CD4-positive, alpha-beta T cell treated with Interferon gamma for 1 hour (primary cell): Measurements from ENCODE around the gene VMP1.

Source experiments
- DNase-seq: peaks from one replicate; pipeline ENCODE4 v3.0.0-alpha.2; 2020

Gene VMP1

DNA sequence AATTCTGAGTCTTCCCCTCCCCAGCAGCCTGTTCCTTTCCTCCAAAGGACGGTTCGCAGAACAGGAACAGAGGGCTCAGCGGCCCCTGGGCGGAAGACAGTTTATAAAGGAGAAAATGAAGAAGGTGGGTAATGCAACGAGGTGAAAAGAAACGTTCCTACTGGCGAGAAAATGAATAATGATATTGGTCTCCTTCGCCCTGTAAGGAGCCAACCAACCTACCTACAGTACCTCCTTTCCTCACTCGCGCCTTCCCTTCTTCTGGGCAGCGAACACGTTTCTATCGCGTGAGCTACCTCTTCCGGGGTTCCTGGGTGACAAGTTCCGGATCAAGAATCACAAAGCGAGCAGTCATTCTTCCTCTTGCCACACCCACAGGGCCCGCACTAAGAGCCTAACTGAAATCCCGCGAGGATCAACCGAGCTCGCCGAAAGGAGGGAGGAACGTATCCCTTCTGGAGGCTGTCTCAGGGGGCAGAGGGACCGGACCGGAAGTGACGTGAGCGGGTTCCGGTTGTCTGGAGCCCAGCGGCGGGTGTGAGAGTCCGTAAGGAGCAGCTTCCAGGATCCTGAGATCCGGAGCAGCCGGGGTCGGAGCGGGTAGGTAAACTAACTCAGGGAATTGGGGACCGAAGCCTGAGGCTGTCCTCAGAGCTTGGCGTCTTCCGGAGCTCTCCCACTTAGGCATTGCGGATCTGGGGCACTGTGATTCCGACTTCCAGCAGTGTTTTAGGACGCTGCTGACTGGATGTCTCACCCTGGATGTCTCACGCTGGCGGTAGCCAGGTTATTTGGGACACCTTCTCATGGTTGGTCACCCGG is at the start of gene VMP1, which contains the start of gene PTRH2:
Gene VMP1, plus strand, starts transcription at position 506 of the 822 bp plus-strand sequence. CDS start 23,793 bp downstream, outside the sequence.
Gene PTRH2, minus strand, starts transcription at position 282 of the 822 bp plus-strand sequence. CDS start 9,452 bp downstream, outside the sequence.
- DNase-seq: peak; percentile 95

DNA sequence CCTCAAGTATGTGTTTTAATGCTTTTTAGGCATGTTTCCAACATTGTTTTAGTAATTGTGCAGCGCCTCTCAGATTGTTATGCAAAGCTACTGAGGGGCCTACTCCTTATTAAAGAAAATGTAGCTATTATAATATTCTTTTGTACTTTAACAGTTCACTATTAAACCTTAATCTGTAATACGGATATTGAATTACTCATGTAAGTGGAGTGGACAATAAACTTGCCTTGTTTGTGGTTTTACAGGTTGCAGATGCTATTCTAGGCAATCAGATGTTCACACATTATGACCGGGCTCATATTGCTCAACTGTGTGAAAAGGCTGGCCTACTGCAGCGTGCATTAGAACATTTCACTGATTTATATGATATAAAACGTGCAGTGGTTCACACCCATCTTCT is 41.2 kb upstream of the VMP1 start:
- no peak for DNase-seq

DNA sequence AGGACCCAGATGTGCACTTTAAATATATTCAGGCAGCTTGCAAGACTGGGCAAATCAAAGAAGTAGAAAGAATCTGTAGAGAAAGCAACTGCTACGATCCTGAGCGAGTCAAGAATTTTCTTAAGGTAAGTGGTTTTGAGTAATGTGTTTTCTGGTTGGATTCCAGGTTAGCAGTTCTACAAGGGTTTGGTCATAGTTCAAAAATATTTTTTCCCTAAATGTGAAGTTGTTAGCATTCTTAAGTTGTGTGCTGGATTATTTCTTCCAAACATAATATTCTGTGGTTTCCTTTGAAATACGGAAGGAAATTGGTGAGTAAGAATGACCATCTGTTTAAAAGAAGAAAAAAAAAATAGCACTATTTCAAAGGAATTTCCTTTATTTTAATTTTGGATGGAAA is 38.6 kb upstream of the VMP1 start:
- DNase-seq: no peak

DNA sequence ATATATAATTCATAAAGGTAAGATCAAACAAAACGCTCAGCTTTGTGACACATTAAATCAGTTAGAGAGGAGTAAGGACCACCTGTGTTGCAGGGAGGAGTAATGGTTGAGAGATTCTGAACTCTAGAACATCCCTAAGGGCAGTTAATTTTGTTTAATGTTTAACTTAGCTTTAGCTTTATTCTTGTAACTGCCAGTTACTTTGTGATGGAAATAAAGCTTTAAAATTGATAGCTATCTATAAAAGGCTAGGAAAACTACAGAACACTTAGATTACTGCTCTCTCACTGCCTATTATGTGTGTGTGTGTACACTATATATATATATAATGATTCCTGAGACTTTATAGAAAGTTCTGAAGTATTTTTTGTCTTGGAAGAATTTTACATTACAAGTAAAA is 38.0 kb upstream of the VMP1 start:
- DNase-seq: no peak

DNA sequence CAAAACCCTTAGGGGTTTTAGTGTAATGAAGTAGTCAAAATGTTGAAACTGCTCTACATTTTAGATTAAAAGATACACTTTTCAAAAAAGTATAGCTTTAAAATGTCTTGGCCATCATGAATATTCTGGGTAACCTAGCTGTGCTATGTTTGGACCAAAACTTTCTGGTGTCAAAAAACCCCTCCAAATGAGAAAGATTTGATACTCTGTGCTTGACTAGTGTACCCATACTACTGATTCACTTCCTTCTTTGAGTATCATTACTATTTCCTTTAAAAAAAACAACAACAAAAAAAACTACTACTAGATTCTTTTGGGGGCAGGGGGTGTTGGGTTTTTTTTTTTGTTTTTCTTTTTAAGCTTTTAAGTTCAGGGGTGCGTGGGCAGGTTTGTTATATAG is 37.5 kb upstream of the VMP1 start:
- DNase-seq: no peak

DNA sequence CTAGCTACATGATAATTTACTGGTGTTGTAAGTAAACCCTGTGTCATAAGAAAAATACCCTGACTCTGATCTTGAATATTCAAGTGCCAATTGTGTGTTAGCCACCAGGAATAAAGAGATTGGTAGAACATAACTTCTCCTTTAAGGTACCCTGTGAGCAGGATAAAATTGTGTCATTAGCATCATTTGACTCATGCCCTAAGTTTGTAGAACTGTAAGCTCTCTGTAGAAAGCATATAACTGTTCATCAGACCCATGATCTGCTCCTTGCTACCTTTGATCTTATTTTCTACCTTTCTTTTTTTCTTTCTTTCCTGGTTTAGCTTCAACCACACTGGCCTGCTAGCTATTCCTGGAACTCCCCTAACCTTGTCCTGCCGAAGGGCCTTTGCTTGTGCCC is 36.1 kb upstream of the VMP1 start:
- DNase-seq: no peak

DNA sequence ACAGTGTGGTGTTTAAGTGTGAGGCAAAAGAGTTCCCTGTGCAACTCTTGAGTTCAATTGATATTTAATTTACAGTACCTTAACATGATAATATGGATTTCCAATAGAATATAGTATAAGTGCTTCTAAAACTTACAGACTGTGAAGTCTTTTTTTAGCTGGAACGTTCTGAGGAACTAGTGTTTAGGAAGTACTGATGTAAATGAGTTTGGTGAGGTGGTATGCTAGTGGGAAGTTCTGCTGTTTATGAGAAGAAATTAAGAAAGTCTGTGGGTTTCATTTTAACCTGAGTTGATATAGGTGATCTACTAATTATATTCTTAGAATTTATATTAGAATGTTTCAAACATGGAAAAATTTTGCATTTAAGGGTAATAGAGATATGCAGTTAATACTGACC is 32.2 kb upstream of the VMP1 start:
- no peak for DNase-seq

DNA sequence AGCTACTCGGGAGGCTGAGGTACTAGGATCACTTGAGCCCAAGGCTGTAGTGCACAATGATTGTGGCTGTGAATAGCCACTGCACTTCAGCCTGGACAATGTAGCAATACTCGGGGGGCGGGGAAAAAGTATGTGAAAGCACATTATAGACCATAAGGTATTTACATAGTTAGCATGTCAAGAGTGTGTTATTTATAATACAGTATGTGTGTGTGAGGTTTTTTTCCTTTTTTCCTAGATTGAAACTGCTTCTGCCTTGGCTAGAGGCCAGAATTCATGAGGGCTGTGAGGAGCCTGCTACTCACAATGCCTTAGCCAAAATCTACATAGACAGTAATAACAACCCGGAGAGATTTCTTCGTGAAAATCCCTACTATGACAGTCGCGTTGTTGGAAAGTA is 30.7 kb upstream of the VMP1 start:
- no peak for DNase-seq

DNA sequence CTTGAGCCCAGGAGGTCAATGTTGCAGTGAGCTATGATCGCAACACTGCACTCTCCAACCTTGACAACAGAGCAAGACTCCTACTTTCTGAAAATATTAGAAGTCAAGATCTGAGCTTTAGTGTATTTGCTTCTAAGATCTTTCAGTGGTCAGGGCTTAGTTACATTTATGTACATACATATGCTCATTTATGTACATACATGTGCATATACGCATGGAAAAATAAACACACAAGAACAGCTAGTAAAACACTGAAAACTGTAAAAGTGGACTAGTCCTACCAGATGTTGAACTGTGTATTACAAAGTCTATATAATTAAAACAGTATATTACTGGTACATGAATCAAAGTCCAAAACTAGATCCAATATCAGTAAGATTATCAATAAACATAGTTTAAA is 28.5 kb upstream of the VMP1 start:
- no peak for DNase-seq

DNA sequence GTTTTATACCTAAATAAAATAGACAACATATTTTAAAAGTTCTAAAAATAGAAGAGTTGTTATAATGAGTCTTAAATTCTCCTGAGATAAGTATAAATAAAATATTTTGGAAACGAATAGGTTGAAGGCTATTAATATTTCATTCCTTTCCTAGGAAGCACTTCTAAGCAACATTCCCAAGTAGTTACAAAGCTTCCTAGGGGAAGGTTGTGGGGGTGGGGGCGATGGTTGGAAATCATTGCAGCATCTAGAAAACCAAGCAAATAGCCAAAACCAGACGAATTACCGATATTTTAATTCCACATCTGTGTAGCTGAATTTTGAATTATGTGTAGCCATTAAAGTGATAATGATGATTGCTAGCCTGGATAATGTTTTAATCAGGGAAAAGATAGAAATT is 27.1 kb upstream of the VMP1 start:
- no peak for DNase-seq

DNA sequence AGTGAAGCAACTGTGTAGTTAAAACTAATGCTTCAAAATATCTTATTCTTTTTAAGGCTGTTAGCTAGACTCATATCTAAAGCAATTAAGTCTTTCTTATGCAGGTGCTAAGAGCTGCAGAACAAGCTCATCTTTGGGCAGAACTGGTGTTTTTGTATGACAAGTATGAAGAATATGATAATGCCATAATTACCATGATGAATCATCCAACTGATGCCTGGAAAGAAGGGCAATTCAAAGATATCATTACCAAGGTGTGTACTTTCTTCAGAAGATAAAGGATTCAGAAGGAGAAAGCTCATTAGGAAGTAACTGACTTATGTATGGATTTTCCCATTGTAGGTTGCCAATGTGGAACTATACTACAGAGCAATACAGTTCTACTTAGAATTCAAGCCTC is 24.2 kb upstream of the VMP1 start:
- DNase-seq: no peak

DNA sequence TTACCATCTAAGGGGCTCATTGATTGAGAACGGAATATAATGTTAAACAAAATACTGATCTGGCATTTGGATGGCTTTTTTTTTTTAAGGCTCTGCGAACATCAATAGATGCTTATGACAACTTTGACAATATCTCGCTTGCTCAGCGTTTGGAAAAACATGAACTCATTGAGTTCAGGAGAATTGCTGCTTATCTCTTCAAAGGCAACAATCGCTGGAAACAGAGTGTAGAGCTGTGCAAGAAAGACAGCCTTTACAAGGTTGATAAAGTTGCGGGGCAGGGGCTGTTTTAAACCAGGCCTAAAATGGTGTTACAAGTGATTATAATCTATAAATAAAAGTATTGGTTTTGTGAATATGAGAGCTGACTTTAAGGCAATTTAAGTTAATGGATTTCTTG is 22.5 kb upstream of the VMP1 start:
- DNase-seq: no peak

DNA sequence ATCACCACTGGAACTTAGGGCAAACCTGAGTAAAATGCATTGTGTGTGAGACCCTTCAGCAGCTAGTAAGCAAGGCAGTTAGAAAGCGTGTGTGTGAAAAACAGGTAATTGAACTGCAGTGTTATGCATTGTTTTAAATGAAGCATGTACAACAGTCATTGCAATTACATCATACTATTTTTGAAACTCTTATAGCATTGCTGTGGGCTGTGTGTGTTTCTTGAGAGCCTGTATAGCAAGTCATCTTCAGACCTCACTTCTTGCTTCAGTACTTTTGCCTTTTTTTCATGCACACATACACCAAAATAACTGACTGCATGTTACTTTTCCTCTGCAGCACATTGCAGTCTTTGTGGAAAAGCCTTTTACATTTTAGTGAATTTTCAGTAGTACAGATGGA is 19.4 kb upstream of the VMP1 start:
- DNase-seq: no peak

DNA sequence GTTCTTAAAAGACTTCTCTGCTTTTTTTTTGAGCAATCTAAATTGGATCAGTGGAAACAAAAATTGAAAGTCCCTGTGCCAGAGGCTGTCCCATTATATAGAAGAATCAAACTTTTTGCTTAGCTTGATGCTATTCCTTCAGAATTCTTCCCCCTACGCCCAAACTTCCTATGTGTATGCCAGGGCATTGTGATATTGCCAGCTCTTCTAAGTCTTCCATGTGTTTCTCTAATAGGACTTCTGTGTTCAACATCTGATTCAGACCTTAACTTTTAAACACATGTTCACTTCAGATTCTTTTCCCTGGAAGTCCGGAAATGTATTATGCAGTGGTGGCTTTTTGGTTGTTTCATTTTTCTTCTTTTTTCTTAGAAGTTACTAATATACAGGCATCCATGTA is 19.0 kb upstream of the VMP1 start:
- no peak for DNase-seq

DNA sequence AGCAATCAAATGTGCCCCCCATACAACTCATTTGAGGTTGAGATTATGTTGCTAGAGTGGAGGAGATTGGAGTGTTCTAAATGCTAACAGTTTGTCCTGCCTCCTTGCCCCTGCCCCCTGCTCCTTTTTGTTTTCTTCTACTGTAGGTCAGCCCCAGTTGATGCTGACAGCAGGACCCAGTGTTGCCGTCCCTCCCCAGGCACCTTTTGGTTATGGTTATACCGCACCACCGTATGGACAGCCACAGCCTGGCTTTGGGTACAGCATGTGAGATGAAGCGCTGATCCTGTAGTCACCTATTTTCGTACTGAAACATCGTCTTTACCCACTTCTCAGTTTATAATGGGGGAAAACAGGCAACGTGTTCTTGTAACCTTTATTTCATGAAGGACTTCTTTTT is 13.9 kb upstream of the VMP1 start:
- no peak for DNase-seq

DNA sequence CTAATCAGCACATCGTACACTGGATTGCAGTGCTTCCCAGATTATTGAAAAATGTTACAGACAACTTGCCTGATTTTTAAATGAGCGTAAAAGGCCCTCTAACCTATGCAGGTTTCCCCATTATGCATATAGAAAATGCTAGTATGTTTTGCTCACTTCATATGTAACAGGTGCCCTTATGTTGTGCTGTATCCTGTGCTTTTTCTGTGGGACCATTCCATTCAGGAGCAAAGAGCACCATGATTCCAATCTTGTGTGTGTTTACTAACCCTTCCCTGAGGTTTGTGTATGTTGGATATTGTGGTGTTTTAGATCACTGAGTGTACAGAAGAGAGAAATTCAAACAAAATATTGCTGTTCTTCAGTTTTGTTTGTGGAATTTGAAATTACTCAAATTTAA is 13.1 kb upstream of the VMP1 start:
- no peak for DNase-seq

DNA sequence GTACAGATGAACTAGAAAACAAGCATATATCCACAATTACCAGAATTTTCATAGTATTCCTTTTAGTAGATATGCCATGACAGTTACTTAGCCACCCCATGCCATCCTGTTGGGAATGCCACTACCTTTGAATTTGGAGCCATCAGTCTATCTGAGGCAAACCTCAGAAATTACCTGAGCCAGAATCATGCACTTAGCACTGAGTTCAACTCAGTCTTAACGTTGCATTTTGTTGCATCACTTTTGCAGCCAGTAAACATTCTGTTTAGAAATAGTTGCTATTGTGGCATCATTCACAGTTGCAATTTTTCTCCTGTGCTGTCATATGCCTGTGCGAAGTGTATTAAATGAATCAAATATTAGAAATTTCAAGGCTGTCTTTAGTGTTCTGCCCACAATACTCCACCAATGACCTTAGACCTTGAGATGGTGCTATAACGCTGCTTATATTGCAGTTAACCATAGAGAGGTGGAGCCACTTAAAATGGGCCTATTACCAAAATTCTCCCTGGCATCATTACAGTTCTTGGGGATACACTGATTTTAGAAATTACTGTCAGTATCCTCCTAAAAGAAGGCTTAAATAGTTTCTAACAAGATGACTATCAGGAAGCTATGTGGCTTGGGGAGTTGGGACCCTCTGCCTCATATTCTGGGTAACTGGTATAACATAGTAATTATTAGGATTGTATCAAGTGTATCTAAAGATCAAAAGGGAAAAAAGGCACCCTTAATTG is 11.3 kb upstream of the VMP1 start:
- no peak for DNase-seq

DNA sequence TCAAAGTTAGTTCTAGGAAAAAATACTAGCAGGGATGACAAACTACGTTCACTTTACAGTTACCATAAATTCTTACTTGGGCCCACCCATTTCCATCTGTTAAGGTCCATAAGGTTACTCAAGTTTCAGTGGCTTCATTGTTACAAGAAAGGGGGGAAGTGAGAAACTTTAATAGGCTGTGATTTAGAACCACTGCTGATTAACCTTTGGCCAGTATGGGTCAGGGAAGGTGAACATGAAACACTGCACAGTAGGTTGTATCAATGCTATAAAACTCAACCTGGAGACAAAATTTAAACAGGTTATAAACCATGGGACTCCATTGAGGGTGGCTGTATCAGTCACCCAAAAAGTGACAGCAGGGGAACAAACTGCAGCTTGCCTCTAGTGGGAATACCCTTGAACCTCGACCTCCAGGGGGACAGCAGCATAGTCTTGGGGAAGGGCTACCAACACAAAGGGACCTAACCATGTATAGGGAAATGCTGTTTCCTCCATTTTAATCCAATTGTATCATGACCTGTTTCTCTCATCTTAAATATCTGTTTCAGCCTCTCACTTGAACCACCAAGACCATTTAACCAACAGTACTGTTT is 10.7 kb upstream of the VMP1 start:
- DNase-seq: no peak

DNA sequence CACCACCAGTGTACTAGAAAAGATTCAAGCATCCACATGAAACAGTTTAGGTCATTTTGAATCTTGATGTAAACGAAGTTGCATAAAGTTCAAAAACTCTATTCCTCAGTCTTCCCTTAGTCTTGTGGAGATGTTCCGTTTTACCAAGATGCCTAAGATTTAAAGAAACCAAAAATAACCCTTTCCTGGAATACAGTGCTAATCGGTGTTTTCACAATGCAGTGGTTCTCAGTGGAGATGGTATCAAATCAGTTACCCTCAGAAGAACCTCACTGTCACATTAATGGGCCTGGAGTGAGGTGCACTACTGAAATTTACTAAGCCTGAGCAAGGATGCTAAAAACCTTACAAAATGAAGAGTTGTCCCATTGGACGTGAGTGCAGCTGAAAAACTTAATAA is 9.3 kb upstream of the VMP1 start:
- no peak for DNase-seq

DNA sequence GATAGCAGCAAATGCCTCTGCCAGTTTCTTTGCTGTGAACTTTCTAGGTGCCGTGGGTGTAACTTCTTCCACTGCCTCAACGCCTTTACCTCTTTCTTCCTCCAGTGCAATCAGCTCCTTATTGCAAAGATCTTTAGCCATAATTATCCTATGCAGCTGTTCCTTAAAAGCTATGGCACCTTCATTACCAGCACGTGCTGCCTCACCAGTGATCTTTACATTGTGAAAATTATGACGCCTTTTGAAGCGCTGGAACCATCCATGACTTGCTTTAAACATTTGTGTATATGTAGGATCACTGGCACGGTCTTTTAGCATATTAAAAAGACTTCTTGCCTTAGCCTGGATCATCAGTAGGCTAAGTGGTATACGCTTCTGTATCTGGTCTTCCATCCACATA is 8.2 kb upstream of the VMP1 start:
- no peak for DNase-seq

DNA sequence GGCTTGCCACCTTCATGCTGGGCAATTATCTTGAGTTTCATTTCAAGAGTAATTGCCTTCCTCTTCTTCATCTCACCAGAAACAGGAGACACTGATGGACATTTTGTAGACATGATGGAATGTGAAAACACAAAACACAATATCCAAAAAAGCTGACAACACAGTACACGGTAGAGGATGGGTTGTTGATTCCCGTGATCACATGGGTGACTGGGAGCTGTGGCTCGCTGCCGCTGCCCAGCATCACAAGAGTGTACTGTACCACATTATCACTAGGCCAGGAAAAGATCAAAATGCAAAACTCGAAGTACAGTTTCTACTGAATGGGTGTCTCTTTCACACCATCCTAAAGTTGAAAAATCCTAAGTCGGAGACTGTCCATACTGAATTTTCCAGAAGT is 7.7 kb upstream of the VMP1 start:
- no peak for DNase-seq

DNA sequence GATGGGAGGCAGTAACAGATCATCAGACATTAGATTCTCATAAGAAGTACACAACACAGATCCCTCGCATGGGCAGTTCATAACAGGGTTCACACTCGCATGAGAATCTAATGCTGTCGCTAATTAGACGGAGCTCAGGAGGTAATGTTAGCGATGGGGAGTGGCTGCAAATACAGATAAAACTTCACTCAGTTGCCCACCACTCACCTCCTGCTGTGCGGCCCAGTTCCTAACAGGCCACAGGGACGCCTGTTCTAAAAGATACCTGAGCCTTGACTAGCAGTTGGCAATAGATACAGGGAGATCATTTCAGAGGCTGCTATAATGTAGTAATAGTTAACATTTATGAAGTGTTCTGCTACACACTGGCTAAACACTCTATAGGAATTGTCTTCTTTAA is 5.2 kb upstream of the VMP1 start:
- DNase-seq: no peak

DNA sequence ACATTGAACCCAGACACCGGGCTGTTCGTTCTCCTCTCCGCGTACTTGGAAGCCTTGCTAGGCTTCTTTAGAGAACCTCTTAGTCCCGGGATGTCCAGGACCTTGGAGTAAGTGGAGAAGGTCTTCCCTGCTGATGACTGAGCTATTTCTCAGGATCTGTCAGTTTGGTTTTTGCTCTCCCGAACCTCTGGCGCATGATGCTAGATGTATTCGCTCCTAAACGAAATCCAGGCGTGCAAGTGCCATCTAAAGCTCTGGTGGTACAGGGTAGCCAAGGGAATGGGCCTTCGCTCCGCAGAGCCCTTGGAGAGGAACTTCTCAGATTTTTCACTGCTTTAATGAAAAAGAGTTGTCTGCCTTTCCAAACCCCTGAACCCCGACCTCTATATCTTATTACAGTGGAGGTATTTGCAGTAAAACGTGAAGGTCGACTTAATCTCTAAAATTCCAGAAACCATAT is 547 bp downstream of the VMP1 start:
- no peak for DNase-seq

DNA sequence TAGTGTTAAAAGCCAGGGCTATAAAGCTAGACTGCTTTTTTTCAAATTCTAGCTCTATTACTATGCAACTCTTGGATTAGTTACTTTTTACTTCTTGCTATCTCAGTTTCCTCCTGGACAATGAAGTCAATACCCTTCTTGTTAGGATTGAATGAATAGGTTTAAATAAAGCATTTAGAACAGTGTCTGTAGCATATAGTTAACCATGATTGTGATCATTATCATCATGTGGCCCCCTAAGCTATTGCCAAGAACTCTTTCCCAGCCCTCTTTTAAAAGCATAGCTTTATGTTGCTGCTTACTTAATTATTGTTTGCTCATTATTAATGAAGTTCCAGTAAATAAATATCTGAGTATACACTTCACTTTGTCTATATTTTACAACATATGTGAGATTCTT is 4.5 kb downstream of the VMP1 start:
- no peak for DNase-seq
